ENCODE results near the gene USP20. TPM values are rescaled to one million over a fixed set of nuclear protein-coding genes. Genes with fewer than 3 reads are reported as not detected.

Gene USP20
- total RNA-seq, 1 experiment from 2014 or later: 8.1 TPM

GRCh38 chr9:129914051-129914450 lies 78.8 kb downstream of the USP20 start:
- DNase-seq (ENCODE audit: low read depth): no peak

- DNase-seq (ENCODE audit: low read depth): no peak
These were observed 81.4 kb downstream of the USP20 start for GRCh38 chr9:129916707-129917106.

- DNase-seq (ENCODE audit: low read depth): no peak
These were observed 83.2 kb downstream of the USP20 start for GRCh38 chr9:129918296-129918950.

GRCh38 chr9:129919277-129919676 lies 84.0 kb downstream of the USP20 start:
- no peak for DNase-seq (ENCODE audit: low read depth)

- DNase-seq (ENCODE audit: low read depth): no peak
These were observed 84.6 kb downstream of the USP20 start for GRCh38 chr9:129919841-129920240.

- no peak for DNase-seq (ENCODE audit: low read depth)
These were observed 86.6 kb downstream of the USP20 start for GRCh38 chr9:129921905-129922304.

- DNase-seq (ENCODE audit: low read depth): no peak
These were observed 88.3 kb downstream of the USP20 start for GRCh38 chr9:129923589-129923988.

- DNase-seq (ENCODE audit: low read depth): no peak
These were observed 94.4 kb downstream of the USP20 start for GRCh38 chr9:129929496-129930125.

- no peak for DNase-seq (ENCODE audit: low read depth)
These were observed 95.5 kb downstream of the USP20 start for GRCh38 chr9:129930743-129931142.

Other genes starting within 250 kb of the USP20 start
- gene C9orf50, start 214.4 kb upstream of the USP20 start, total RNA-seq (2014; rRNA removed): not detected in 2 replicates
- 23.9 and 24.3 TPM in 2 replicates for gene NTMT1, start 209.3 kb upstream of the USP20 start, total RNA-seq (2014; rRNA removed)
- 23.1 and 25.3 TPM in 2 replicates for gene ASB6, start 193.3 kb upstream of the USP20 start, total RNA-seq (2014; rRNA removed)
- gene PRRX2, start 169.8 kb upstream of the USP20 start, total RNA-seq (2014; rRNA removed): not detected in 2 replicates
- 0.34 and 0.64 TPM in 2 replicates for gene PTGES, start 82.4 kb upstream of the USP20 start, total RNA-seq (2014; rRNA removed)
- 32.5 and 38.0 TPM in 2 replicates for gene TOR1B, start 32.3 kb upstream of the USP20 start, total RNA-seq (2014; rRNA removed)
- 78.1 and 82.1 TPM in 2 replicates for gene TOR1A, start 11.3 kb upstream of the USP20 start, total RNA-seq (2014; rRNA removed)
- 63.3 and 79.4 TPM in 2 replicates for gene C9orf78, start 183 bp upstream of the USP20 start, total RNA-seq (2014; rRNA removed)
- gene FNBP1, start 207.7 kb downstream of the USP20 start, total RNA-seq (2014; rRNA removed): 11.5 and 16.8 TPM in 2 replicates
- gene GPR107, start 218.4 kb downstream of the USP20 start, total RNA-seq (2014; rRNA removed): 17.7 and 20.3 TPM in 2 replicates

Data from LHCN-M2 (cell line).